Gastroesophageal sphincter (tissue), 3 donors: ENCODE measurements around the gene TUBGCP6.

Experiments used
- CTCF ChIP-seq, 4 experiments: fragments of 200-600 bp in 2 of 4; fragments of 450-650 bp in 2 of 4; sonication (generic) in 1 of 4; IDR thresholded peaks; one replicate each; pipeline ENCODE4 v1.5.1; 2017 to 2019; ENCODE audit warnings: antibody characterized with exemption in 4 of 4, mild to moderate bottlenecking in 2 of 4, moderate library complexity in 2 of 4
- EP300 ChIP-seq: sonication (generic); formaldehyde crosslinking; IDR thresholded peaks from one replicate; pipeline ENCODE4 v1.6.1; 2017; ENCODE audit warnings: antibody characterized with exemption, mild to moderate bottlenecking
- POLR2A ChIP-seq, 2 donors: fragments of 450-650 bp; IDR thresholded peaks; one replicate each; pipeline ENCODE4 v1.6.1; 2017; ENCODE audit warnings: antibody characterized with exemption in 2 of 2, mild to moderate bottlenecking in 2 of 2, moderate library complexity in 1 of 2
- POLR2AphosphoS5 ChIP-seq: sonication (generic); formaldehyde crosslinking; IDR thresholded peaks from one replicate; pipeline ENCODE4 v1.6.1; 2017; ENCODE audit warnings: antibody characterized with exemption

GRCh38 chr22:50173983-50174355 is 70.9 kb downstream of the TUBGCP6 start:
- TF ChIP-seq CTCF (IDR thresholded peaks at IDR 0.05), result no peak
- no peak for TF ChIP-seq POLR2A (IDR thresholded peaks at IDR 0.05)
- no peak for TF ChIP-seq POLR2AphosphoS5
- no peak for TF ChIP-seq EP300
